Measurements from ENCODE around the gene SSH3.

DNA sequence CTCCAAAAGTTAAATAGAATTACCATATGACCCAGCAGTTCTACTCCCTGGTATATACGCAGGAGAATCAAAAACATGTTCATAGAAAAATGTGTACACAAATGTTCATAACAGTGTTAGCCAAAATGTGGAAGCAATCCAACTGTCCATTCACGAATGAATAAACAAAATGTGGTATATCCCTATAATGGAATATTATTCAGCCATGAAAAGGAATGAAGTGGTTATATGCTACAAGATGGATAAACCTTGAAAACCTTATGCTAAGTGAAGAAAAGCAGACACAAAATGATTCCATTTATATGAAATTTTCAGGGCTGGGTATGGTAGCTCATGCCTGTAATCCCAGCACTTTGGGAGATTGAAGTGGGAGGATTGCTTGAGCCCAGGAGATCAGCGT lies 33.9 kb downstream of the SSH3 start:
- TF ChIP-seq, protein P1, sequence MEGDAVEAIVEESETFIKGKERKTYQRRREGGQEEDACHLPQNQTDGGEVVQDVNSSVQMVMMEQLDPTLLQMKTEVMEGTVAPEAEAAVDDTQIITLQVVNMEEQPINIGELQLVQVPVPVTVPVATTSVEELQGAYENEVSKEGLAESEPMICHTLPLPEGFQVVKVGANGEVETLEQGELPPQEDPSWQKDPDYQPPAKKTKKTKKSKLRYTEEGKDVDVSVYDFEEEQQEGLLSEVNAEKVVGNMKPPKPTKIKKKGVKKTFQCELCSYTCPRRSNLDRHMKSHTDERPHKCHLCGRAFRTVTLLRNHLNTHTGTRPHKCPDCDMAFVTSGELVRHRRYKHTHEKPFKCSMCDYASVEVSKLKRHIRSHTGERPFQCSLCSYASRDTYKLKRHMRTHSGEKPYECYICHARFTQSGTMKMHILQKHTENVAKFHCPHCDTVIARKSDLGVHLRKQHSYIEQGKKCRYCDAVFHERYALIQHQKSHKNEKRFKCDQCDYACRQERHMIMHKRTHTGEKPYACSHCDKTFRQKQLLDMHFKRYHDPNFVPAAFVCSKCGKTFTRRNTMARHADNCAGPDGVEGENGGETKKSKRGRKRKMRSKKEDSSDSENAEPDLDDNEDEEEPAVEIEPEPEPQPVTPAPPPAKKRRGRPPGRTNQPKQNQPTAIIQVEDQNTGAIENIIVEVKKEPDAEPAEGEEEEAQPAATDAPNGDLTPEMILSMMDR (IDR thresholded peaks at IDR 0.05), result no peak
- TF ChIP-seq POLR2A (IDR thresholded peaks at IDR 0.05), result no peak
